ENCODE results near the gene JMJD1C. TPM values are rescaled to one million over a fixed set of nuclear protein-coding genes. Genes with fewer than 3 reads are reported as not detected.

The JMJD1C gene
- total RNA-seq, 1 experiment from 2014 or later = 139 TPM

DNA sequence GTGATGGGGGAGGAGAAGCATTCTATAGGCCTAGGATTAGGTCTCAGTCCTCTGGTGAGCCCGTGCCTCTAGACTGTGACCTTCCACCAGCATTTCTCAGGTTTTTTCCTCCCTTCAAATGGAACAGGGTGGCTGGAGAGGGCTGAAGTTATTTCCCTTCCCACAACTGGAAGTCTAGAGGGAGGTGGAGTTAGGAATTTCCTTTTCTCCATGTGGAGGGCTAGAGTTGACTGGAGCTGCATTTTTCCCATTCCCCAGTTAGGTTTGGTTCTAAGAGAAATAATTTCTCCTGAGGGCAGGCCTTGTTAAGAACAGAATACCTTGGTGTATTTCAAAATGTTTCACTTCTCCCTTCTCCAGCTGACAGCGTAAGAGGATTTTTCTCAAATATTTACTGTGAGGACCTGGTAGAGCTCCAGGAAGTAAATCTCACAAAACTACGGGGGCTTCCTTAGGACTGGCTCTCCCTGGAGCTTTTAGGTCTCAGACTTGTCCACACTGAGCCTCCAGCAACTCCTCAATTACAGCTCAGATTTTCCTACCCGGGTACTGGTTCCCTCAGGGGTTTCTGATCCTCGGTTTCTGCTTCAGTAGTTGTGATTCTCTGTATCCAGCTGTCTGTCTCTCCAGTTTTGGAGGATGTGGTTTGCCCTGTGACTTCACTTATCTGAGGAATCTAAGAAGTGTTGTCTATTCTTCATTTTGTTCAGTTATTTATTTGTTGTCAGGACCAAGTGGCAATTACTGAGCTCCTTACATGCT is 49.4 kb upstream of the JMJD1C start:
- Histone ChIP-seq H3K9me3 (ENCODE audit: low read length) (no peaks in the 10 kb centered on the region), H3K79me2 (ENCODE audit: low read length) (peaks cover 100% of the 10 kb centered on the region), H3K9ac (ENCODE audit: low read length) (peak overlapping the region; percentile 1; the same call in 1 of the 2 replicates), H3K27ac (ENCODE audit: low read length) (peak overlapping the region; percentile 41), H3K4me1 (ENCODE audit: insufficient read depth, low read length) (peaks cover 56% of the 10 kb centered on the region), H3K4me3 (ENCODE audit: low read length) (peak overlapping the region; percentile 16; the same call in 1 of the 2 replicates), H3K4me2 (ENCODE audit: low read length) (peak overlapping the region; percentile 54), H2AFZ (ENCODE audit: low read length) (0 out of 2 replicates have a peak overlapping the region, but pooled peaks have one; percentile 1), H4K20me1 (ENCODE audit: low read length) (peaks cover 45% of the 10 kb centered on the region), H3K9me2 (replicated peaks; ENCODE audit: low read length) (no peaks in the 10 kb centered on the region), H3F3A (ENCODE audit: low read length, unreplicated experiment) (peaks cover 9% of the 10 kb centered on the region), H3K27me3 (ENCODE audit: low read length) (no peaks in the 10 kb centered on the region), H3K36me3 (ENCODE audit: low read depth, low read length) (0 out of 2 replicates have a peak, but pooled peaks cover 10% of the 10 kb centered on the region)
- intact Hi-C loops (cut with micrococcal nuclease) = loop anchor here (5.0 kb wide), 1 partner anchor 33 kb away; no protein-coding TSS in a partner anchor
- ChIA-PET CTCF (interaction anchor here (0.5 kb wide), 1 partner anchor 237 kb away, joined by 3 read pairs; no protein-coding TSS in a partner anchor), POLR2A (ENCODE audit: unreplicated experiment) (interaction anchor here (0.5 to 0.7 kb wide), 3 partner anchors 8 to 35 kb away, joined by 3 read pairs; no protein-coding TSS in a partner anchor)
- peak; percentile 54 for ATAC-seq
- peak; percentile 89 for DNase-seq
- no peak for TF ChIP-seq CTCF (conservative IDR thresholded peaks at IDR 0.05; ENCODE audit: low read depth, low read length)
- TF ChIP-seq EZH2phosphoT487 (IDR thresholded peaks at IDR 0.05; ENCODE audit: borderline replicate concordance, low read length) = no peak
- TF ChIP-seq EZH2 (IDR thresholded peaks at IDR 0.05; ENCODE audit: low read length, unreplicated experiment) = no peak
- no TSS peak for BruUV-seq (replicated peaks)

GRCh38 chr10:63506554-63506953 is 40.8 kb upstream of the JMJD1C start:
- TF ChIP-seq EZH2phosphoT487 (IDR thresholded peaks at IDR 0.05; ENCODE audit: borderline replicate concordance, low read length) = no peak
- TF ChIP-seq EZH2 (IDR thresholded peaks at IDR 0.05; ENCODE audit: low read length, unreplicated experiment) = no peak
- no peak for TF ChIP-seq CTCF (conservative IDR thresholded peaks at IDR 0.05; ENCODE audit: low read depth, low read length)
- ATAC-seq (peak; percentile 7; the same call in 1 of the 2 replicates), DNase-seq (no peak)
- Histone ChIP-seq H3K27me3 (ENCODE audit: low read length) (no peaks in the 10 kb centered on the region), H3K9ac (ENCODE audit: low read length) (no peak overlapping the region), H3K4me2 (ENCODE audit: low read length) (no peak overlapping the region), H3K36me3 (ENCODE audit: low read depth, low read length) (peaks cover 20% of the 10 kb centered on the region), H3F3A (ENCODE audit: low read length, unreplicated experiment) (no peaks in the 10 kb centered on the region), H3K9me3 (ENCODE audit: low read length) (0 out of 2 replicates have a peak, but pooled peaks cover 15% of the 10 kb centered on the region), H3K4me1 (ENCODE audit: insufficient read depth, low read length) (peaks cover 11% of the 10 kb centered on the region), H3K27ac (ENCODE audit: low read length) (no peak overlapping the region), H3K79me2 (ENCODE audit: low read length) (peaks cover 96% of the 10 kb centered on the region), H2AFZ (ENCODE audit: low read length) (no peak overlapping the region), H3K9me2 (replicated peaks; ENCODE audit: low read length) (no peaks in the 10 kb centered on the region), H3K4me3 (ENCODE audit: low read length) (no peak overlapping the region), H4K20me1 (ENCODE audit: low read length) (peaks cover 10% of the 10 kb centered on the region; the same call in 1 of the 2 replicates)
- CTCF ChIA-PET = no interaction called here
- intact Hi-C loops (cut with micrococcal nuclease) = no loop called here
- POLR2A ChIA-PET (ENCODE audit: unreplicated experiment) = interaction anchor here (0.6 to 0.7 kb wide), 2 partner anchors 8 to 39 kb away, joined by 3 read pairs; no protein-coding TSS in a partner anchor
- BruUV-seq (replicated peaks) = no TSS peak

All from PC-3 (cell line).